GM10248 (cell line): Measurements from ENCODE around the gene GRIK2.

Experiments used
- CTCF ChIA-PET: fragments of 300-600 bp; sonication (Branson Sonifier 250); formaldehyde crosslinking; extraction: SDS; loops from one replicate; lab custom pipeline; 2021; ENCODE audit warnings: antibody characterized with exemption; lab: Yijun Ruan, JAX
- POLR2A ChIA-PET: fragments of 350-650 bp; sonication (Branson Sonifier 250); formaldehyde crosslinking; extraction: SDS; loops from one replicate; lab custom pipeline; 2020; ENCODE audit warnings: antibody characterized with exemption; lab: Yijun Ruan, JAX
- DNase-seq: peaks from one replicate; pipeline ENCODE4 v3.0.0; 2012; ENCODE audit errors: extremely low spot score
- TF ChIP-seq, protein P1 (sequence below): IDR thresholded peaks from 2 replicates; pipeline ENCODE4 v1.5.1; 2012; ENCODE audit warnings: mild to moderate bottlenecking, low read depth; ENCODE audit errors: extremely low read depth, missing control alignments, control extremely low read depth

GRIK2 gene

DNA sequence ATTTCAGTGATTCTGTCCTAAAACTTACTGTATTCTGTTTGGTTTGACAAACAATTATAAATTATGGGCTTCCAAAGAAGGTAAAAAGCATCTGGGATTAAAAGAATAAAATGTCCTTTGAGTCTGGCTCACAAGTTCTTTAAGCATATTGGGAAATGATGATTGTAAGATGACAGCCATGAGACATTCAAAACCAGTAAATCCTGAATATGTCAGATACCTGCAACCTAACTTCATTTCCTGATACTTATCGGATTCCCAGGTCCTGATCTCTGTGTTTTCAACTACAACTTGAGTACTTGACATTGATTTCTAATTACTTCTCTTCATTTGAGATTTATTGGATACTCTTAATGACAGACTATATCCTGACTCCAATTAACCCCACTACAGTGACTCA lies 446.6 kb downstream of the GRIK2 start:
- CTCF ChIA-PET: interaction anchor here (1.7 kb wide), 1 partner anchor 17 kb away, joined by 4 read pairs; no protein-coding TSS in a partner anchor
- DNase-seq: no peak
- POLR2A ChIA-PET: no interaction called here
- TF ChIP-seq, protein P1, sequence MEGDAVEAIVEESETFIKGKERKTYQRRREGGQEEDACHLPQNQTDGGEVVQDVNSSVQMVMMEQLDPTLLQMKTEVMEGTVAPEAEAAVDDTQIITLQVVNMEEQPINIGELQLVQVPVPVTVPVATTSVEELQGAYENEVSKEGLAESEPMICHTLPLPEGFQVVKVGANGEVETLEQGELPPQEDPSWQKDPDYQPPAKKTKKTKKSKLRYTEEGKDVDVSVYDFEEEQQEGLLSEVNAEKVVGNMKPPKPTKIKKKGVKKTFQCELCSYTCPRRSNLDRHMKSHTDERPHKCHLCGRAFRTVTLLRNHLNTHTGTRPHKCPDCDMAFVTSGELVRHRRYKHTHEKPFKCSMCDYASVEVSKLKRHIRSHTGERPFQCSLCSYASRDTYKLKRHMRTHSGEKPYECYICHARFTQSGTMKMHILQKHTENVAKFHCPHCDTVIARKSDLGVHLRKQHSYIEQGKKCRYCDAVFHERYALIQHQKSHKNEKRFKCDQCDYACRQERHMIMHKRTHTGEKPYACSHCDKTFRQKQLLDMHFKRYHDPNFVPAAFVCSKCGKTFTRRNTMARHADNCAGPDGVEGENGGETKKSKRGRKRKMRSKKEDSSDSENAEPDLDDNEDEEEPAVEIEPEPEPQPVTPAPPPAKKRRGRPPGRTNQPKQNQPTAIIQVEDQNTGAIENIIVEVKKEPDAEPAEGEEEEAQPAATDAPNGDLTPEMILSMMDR: no peak

DNA sequence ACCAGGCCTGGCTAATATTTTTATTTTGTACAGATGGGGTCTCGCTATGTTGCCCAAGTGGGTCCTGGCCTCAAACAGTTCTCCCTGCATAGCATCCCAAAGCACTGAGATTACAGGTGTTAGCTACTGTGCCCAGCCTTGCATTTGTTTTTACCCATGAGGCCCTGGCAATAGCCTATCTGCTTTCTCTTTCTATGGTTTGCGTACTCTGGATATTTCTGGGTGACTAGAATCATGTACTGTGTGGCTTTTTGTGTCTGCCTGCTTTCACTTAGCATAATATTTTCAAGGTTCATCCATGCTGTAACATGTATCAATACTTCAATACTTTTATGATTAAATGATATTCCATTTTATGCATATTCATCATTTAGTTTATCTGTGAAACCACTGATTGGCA lies 451.7 kb downstream of the GRIK2 start:
- CTCF ChIA-PET: no interaction called here
- TF ChIP-seq, protein P1: no peak
- no peak for DNase-seq
- POLR2A ChIA-PET: no interaction called here

DNA sequence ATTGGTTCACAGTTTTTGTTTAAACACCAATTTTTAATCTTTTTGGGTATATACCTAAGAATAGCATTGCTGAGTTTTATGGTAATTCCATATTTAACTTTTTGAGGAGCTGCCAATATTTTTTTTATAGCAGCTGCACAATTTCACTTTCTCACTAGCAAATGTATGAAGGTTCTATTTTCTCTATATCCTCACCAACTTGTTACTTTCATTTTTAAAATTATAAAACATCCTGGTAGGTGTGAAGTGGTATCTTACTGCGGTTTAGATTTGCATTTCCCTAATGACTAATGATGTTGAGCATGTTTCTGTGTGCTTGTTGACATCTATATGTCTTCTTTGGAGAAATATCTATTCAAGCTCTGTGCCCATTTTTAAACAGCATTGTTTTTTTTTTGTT lies 452.1 kb downstream of the GRIK2 start:
- CTCF ChIA-PET: no interaction called here

DNA sequence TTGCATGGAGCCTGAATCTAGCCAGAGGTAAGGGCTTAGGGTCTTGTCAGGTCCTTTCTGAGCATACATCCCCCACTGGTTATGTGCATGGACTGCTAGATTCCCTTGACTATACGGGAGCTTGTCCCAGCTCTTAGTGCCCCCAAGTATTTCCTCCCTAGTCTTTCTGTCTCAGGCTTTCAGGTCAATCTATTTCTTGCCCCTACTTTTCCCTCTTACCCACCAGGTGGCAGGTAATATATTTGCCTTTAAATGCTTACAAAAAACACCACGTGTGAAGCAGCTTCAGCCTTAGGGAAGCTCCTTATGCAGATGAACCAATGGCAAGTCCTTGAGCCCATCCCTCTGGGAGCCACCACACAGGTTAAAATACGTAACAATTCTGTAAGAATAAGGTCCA lies 454.2 kb downstream of the GRIK2 start:
- CTCF ChIA-PET: no interaction called here
- DNase-seq: no peak
- POLR2A ChIA-PET: no interaction called here
- TF ChIP-seq, protein P1: no peak

More for the DNA sequence above, 452.1 kb downstream of the GRIK2 start:
- TF ChIP-seq, protein P1: no peak
- DNase-seq: no peak
- POLR2A ChIA-PET: no interaction called here

DNA sequence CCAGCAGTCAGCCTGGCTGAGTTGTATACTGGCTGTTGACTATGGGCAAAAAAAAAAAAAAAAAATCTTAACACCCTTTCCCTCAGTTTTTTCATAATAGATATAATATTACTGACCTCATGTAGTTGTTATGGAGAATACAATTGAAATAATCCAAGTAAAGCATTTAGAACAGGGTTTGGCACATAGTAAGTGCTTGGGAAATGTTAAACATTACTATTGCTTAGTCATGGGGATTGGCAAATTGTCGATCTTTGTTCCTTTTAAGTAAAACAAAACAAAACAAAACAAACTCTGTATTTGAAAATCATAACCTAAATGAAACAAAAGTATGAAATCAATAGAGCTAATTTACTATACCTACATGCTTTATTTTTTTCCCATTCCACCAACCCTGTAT lies 458.4 kb downstream of the GRIK2 start:
- DNase-seq: no peak
- TF ChIP-seq, protein P1: no peak
- ChIA-PET CTCF (no interaction called here), POLR2A (no interaction called here)

DNA sequence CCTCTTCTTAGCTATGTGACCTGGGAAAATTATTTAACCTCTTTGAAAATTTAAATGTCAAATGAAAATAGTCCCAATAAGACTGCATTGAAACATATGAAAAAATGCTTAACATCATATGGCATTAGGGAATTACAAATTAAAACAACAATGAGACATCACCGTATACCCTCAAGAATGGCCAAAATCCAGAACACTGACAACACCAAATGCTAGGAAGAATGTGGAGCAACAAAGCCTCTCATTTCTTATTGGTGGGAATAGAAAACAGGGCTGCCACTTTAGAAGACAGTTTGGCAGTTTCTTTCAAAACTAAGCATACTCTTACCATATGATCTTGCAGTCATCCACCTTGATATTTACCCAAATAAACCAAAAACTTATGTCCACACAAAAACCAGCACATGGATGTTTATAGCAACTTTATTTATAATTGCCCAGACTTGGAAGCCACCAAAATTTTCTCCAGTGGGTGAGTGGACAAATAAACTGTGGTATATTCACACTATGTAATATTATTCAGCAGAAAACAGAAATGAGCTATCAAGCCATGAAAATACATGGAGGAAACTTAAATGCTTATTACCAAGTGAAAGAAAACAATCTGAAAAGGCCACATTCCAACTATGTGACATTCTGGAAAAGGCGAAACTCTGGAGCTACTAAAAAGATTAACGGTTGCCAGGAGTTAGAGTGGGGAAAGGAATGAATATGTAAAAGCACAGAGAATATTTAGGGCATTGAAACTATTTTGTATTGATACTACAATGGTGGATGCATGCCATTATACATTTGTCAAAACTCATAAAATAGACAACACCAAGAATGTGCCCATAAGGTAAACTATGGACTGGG lies 459.9 kb downstream of the GRIK2 start:
- TF ChIP-seq, protein P1: no peak
- ChIA-PET POLR2A (no interaction called here), CTCF (interaction anchor here (1.7 kb wide), 1 partner anchor 12 kb away, joined by 6 read pairs; no protein-coding TSS in a partner anchor)
- no peak for DNase-seq
